CD4-positive, alpha-beta memory T cell (primary cell): Measurements from ENCODE around the gene BCAP31. TPM values are rescaled to one million over a fixed set of nuclear protein-coding genes. Genes with fewer than 3 reads are reported as not detected.

Experiments
- CTCF ChIA-PET: fragments of 350-600 bp; sonication (Branson Sonifier 250); formaldehyde crosslinking; loops from one replicate; lab custom pipeline; 2021; ENCODE audit warnings: inconsistent platforms; ENCODE audit not compliant: partially characterized antibody; lab: Charles Lee
- POLR2A ChIA-PET: fragments of 350-600 bp; sonication (Branson Sonifier 250); formaldehyde crosslinking; loops from one replicate; lab custom pipeline; 2021; ENCODE audit not compliant: partially characterized antibody; lab: Charles Lee
- DNase-seq, 5 donors: peaks; one replicate each; pipeline versions ENCODE4 v3.0.0 to v3.0.0-alpha.2; 2020 to 2022; ENCODE audit warnings: mixed read lengths in 1 of 5
- H3K27ac ChIP-seq: one replicate; pipeline ENCODE4 v1.7.0; 2013; ENCODE audit warnings: low read depth, low read length
- H3K27me3 ChIP-seq: 2 replicates; pipeline ENCODE4 v1.7.0; 2013; ENCODE audit warnings: mild to moderate bottlenecking, low read length, moderate library complexity; ENCODE audit not compliant: insufficient read depth
- H3K36me3 ChIP-seq: 2 replicates; pipeline ENCODE4 v1.7.0; 2013; ENCODE audit warnings: mild to moderate bottlenecking, low read length, moderate library complexity; ENCODE audit not compliant: insufficient read depth
- H3K4me1 ChIP-seq: 2 replicates; pipeline ENCODE4 v1.7.0; 2013; ENCODE audit warnings: mild to moderate bottlenecking, low read length, moderate library complexity; ENCODE audit not compliant: insufficient read depth
- H3K4me3 ChIP-seq, 2 donors: one replicate each; pipeline ENCODE4 v1.7.0; 2013; ENCODE audit warnings: low read length in 2 of 2, mild to moderate bottlenecking in 1 of 2
- H3K9me3 ChIP-seq, 2 donors: one replicate each; pipeline ENCODE4 v1.7.0; 2013; ENCODE audit warnings: low read length in 2 of 2, control low read depth in 1 of 2; ENCODE audit not compliant: control insufficient read depth in 1 of 2
- H3K27ac Mint-ChIP-seq, 7 donors: one replicate each; pipeline ENCODE4 v1.8.0; 2020 to 2021; ENCODE audit warnings: mixed read lengths in 7 of 7, mild to moderate bottlenecking in 6 of 7, inconsistent platforms in 3 of 7, moderate library complexity in 3 of 7
- H3K27me3 Mint-ChIP-seq, 2 donors: one replicate each; pipeline ENCODE4 v1.8.0; 2020 to 2021; ENCODE audit warnings: mixed read lengths in 2 of 2
- H3K36me3 Mint-ChIP-seq, 2 donors: one replicate each; pipeline ENCODE4 v1.8.0; 2020 to 2021; ENCODE audit warnings: mixed read lengths in 2 of 2, inconsistent platforms in 1 of 2, mild to moderate bottlenecking in 1 of 2
- H3K4me1 Mint-ChIP-seq, 4 donors: one replicate each; pipeline ENCODE4 v1.8.0; 2020 to 2021; ENCODE audit warnings: mixed read lengths in 4 of 4, mild to moderate bottlenecking in 1 of 4
- H3K4me3 Mint-ChIP-seq, 8 donors: one replicate each; pipeline ENCODE4 v1.8.0; 2020 to 2021; ENCODE audit warnings: mixed read lengths in 8 of 8, mild to moderate bottlenecking in 7 of 8, moderate library complexity in 6 of 8, inconsistent platforms in 3 of 8
- H3K9me3 Mint-ChIP-seq, 8 donors: one replicate each; pipeline ENCODE4 v1.8.0; 2020 to 2021; ENCODE audit warnings: mixed read lengths in 8 of 8, mild to moderate bottlenecking in 5 of 8, inconsistent platforms in 3 of 8, moderate library complexity in 1 of 8
- intact Hi-C: fragments of 100-400 bp; cut with micrococcal nuclease; formaldehyde crosslinking; loops from one replicate; pipeline ENCODE4 v1.15.1; 2023
- polyA plus RNA-seq, 2 donors: library from polyadenylated mRNA; unstranded; fragments of 300-500 nt; fragmentation: Illumina TruSeq; gene quantifications; one replicate each; pipeline ENCODE4 v1.2.3, GENCODE V29; 2021
- total RNA-seq, 2 experiments: library from RNA; stranded (reverse); gene quantifications; one replicate each; pipeline ENCODE4 v1.2.3, GENCODE V29; 2021

Gene BCAP31
- total and polyA plus RNA-seq, 4 experiments from 2014 or later: 126 to 510 (median 217) TPM

DNA sequence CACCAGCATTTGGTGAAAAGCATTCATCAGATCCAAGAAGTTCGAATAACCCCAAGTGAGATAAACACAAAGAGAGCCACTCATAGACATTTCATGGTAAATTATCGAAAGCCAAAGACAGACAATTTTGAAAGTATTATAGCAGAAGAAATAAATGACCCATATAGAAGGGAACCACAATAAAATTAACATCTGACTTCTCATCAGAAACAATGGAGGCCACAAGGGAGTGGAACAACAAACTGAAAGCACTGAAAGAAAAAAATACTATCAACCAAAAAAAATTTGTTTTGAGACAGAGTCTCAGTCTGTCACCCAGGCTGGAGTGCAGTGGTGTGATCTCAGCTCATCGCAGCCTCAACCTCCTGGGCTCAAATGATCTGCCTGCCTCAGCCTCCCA is 64.9 kb downstream of the BCAP31 start:
- no peak overlapping the region for H3K27ac ChIP-seq
- Mint-ChIP-seq H3K4me3 (no peak overlapping the region), H3K27me3 (peaks cover 0 to 1% of the 10 kb centered on the region in 2 donors), H3K9me3 (peaks cover 0 to 1% (median 0%) of the 10 kb centered on the region in 8 donors), H3K27ac (no peak overlapping the region), H3K4me1 (peaks cover 0 to 9% (median 3%) of the 10 kb centered on the region in 4 donors), H3K36me3 (no peaks in the 10 kb centered on the region)
- CTCF ChIA-PET: interaction anchor here (1.6 to 5.3 kb wide), 2 partner anchors 49 to 120 kb away, joined by 6 to 35 read pairs; no protein-coding TSS in a partner anchor
- POLR2A ChIA-PET: no interaction called here
- intact Hi-C loops: no loop called here
- H3K9me3 ChIP-seq: no peaks in the 10 kb centered on the region
- no peak for DNase-seq
- no peaks in the 10 kb centered on the region for H3K27me3 ChIP-seq
- no peaks in the 10 kb centered on the region for H3K36me3 ChIP-seq
- H3K4me3 ChIP-seq: no peak overlapping the region
- H3K4me1 ChIP-seq: no peaks in the 10 kb centered on the region

DNA sequence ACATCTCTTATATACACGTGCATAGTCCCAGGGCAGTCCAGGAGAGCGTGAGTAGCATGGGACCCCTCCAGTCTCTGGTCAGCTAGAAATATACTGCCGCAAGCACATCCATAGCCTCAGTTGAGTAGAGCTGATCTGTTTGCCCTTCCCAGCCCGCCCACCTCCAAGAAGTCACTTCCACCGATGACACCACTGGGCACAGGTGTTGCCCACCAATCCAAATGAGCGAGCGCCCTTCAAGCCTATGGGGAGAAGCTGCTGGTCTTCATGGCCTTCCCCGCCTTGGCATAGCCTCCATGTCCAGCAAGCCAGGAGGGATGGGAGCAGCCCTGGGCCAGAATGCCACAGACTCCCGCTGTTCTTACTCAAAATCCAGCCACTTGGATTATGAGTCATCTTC is 67.0 kb downstream of the BCAP31 start:
- Mint-ChIP-seq H3K9me3 (peaks cover 0 to 6% (median 0%) of the 10 kb centered on the region in 8 donors), H3K36me3 (no peaks in the 10 kb centered on the region), H3K4me3 (no peak overlapping the region), H3K27ac (no peak overlapping the region), H3K27me3 (peaks cover 0 to 1% of the 10 kb centered on the region in 2 donors), H3K4me1 (peaks cover 0 to 4% (median 1%) of the 10 kb centered on the region in 4 donors)
- ChIA-PET CTCF (interaction anchor here (0.7 to 2.8 kb wide), 5 partner anchors 8 to 117 kb away, joined by 3 to 13 read pairs (median 4); no protein-coding TSS in a partner anchor), POLR2A (no interaction called here)
- H3K4me3 ChIP-seq: no peak overlapping the region
- intact Hi-C loops: no loop called here
- no peaks in the 10 kb centered on the region for H3K9me3 ChIP-seq
- no peaks in the 10 kb centered on the region for H3K4me1 ChIP-seq
- no peak for DNase-seq
- H3K27ac ChIP-seq: no peak overlapping the region
- no peaks in the 10 kb centered on the region for H3K27me3 ChIP-seq
- no peaks in the 10 kb centered on the region for H3K36me3 ChIP-seq

DNA sequence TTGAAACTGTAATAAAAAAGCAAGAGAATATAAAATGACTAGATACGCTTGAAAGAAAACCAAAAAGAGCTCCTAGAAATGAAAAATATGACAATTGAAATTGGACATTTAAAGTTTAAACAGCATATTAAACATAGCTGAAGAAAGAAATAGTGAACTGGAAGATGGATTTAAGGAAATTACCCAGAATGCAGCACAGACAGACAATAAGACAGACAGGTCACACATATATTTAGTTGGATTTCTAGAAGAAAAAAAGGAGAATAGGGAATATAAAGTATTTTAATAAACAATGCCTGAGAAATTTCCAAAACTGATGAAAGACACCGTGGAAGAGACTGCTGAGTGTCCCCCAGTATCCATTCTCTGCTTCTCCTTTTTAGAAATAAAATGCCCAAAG is 70.6 kb downstream of the BCAP31 start:
- Mint-ChIP-seq H3K9me3 (peaks cover 0 to 5% (median 0%) of the 10 kb centered on the region in 8 donors), H3K4me3 (no peak overlapping the region), H3K4me1 (no peaks in the 10 kb centered on the region), H3K36me3 (no peaks in the 10 kb centered on the region), H3K27me3 (no peaks in the 10 kb centered on the region), H3K27ac (no peak overlapping the region)
- no peak for DNase-seq
- ChIA-PET POLR2A (no interaction called here), CTCF (interaction anchor here (1.2 to 4.9 kb wide), 4 partner anchors 15 to 100 kb away, joined by 3 to 22 read pairs (median 6); no protein-coding TSS in a partner anchor)
- Histone ChIP-seq H3K27ac (no peak overlapping the region), H3K9me3 (no peaks in the 10 kb centered on the region), H3K4me3 (no peak overlapping the region), H3K36me3 (no peaks in the 10 kb centered on the region), H3K4me1 (no peaks in the 10 kb centered on the region), H3K27me3 (no peaks in the 10 kb centered on the region)
- intact Hi-C loops: no loop called here

DNA sequence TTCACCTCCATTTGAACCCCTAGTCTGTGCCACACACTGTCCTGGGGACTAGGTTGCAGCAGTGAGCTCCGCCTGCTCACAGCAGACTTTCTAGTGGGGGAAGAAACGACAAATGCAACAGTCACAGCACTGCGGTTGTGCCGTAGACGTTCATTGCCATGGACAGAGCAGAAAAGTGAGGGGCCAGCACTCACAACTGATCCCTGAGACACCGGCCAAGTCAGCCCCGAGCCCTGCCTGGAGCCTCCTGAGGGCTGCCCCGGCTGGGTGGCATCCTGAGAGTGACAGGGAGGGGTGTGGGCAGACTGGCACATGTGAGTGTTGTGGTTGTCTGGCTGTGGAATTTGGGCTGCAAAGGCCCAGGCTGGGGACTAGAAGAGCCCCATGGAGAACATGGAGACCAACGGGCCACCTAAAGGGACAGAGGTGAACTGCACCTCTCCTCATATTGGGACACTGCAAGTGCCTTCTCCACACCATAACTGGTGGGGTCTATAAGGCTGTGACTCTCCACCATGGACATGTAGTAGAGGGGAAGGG is 72.6 kb downstream of the BCAP31 start:
- no peaks in the 10 kb centered on the region for H3K36me3 ChIP-seq
- Mint-ChIP-seq H3K4me1 (no peaks in the 10 kb centered on the region), H3K9me3 (peaks cover 0 to 5% (median 0%) of the 10 kb centered on the region in 8 donors), H3K27ac (no peak overlapping the region), H3K4me3 (no peak overlapping the region), H3K27me3 (no peaks in the 10 kb centered on the region), H3K36me3 (no peaks in the 10 kb centered on the region)
- ChIA-PET CTCF (interaction anchor here (1.0 to 4.9 kb wide), 2 partner anchors 10 to 42 kb away, joined by 5 to 22 read pairs; no protein-coding TSS in a partner anchor), POLR2A (no interaction called here)
- H3K4me3 ChIP-seq: no peak overlapping the region
- intact Hi-C loops: no loop called here
- no peaks in the 10 kb centered on the region for H3K27me3 ChIP-seq
- no peaks in the 10 kb centered on the region for H3K9me3 ChIP-seq
- H3K27ac ChIP-seq: no peak overlapping the region
- no peak for DNase-seq
- H3K4me1 ChIP-seq: no peaks in the 10 kb centered on the region

DNA sequence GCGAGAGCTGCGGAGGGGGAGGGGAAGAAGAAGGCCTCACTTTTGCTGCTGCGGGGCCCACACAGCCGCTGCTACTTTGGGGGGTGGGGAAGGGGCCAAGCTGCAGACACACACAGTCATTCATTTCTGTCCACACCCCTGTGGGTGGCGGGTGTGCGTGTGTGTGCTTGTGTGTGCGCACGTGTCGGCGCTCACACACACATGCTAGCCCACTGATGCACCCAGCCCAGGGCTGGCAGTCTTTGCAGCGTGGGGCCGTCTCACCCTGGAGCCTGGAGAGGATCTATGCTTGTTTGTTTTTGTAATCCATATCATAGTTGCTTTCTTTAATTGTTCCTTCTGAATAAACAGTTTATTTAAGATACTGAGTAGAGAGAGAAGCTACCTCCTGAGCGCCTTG is 73.2 kb downstream of the BCAP31 start:
- H3K36me3 ChIP-seq: no peaks in the 10 kb centered on the region
- intact Hi-C loops: no loop called here
- Mint-ChIP-seq H3K4me3 (no peak overlapping the region), H3K4me1 (no peaks in the 10 kb centered on the region), H3K9me3 (peaks cover 0 to 5% (median 0%) of the 10 kb centered on the region in 8 donors), H3K27me3 (peaks cover 0 to 4% of the 10 kb centered on the region in 2 donors), H3K27ac (no peak overlapping the region), H3K36me3 (no peaks in the 10 kb centered on the region)
- no peaks in the 10 kb centered on the region for H3K4me1 ChIP-seq
- H3K4me3 ChIP-seq: no peak overlapping the region
- H3K27ac ChIP-seq: no peak overlapping the region
- no peaks in the 10 kb centered on the region for H3K9me3 ChIP-seq
- no peaks in the 10 kb centered on the region for H3K27me3 ChIP-seq
- POLR2A ChIA-PET: no interaction called here
- no peak for DNase-seq
- CTCF ChIA-PET: interaction anchor here (3.6 to 4.9 kb wide), 2 partner anchors 41 to 97 kb away, joined by 20 to 22 read pairs; no protein-coding TSS in a partner anchor

Other genes starting within 250 kb of the BCAP31 start
- not detected for gene BGN, start 229.4 kb downstream of the BCAP31 start, total RNA-seq
- gene BGN, start 229.4 kb downstream of the BCAP31 start, polyA plus RNA-seq: not detected
- gene ATP2B3, start 206.7 kb downstream of the BCAP31 start, total RNA-seq: not detected
- under 1 TPM in 1 of 2 donors, not detected in 1; 0.09 TPM for gene ATP2B3, start 206.7 kb downstream of the BCAP31 start, polyA plus RNA-seq
- 10 to 100 TPM; 26.1 to 26.3 TPM for gene CCNQ, start 125.2 kb downstream of the BCAP31 start, total RNA-seq
- gene CCNQ, start 125.2 kb downstream of the BCAP31 start, polyA plus RNA-seq: 10 to 100 TPM; 51.2 to 53.6 TPM
- not detected for gene DUSP9, start 77.2 kb downstream of the BCAP31 start, total RNA-seq
- not detected for gene DUSP9, start 77.2 kb downstream of the BCAP31 start, polyA plus RNA-seq
- not detected for gene PNCK, start 50.6 kb downstream of the BCAP31 start, total RNA-seq
- not detected for gene PNCK, start 50.6 kb downstream of the BCAP31 start, polyA plus RNA-seq
- 1 to 10 TPM in 1 of 2 experiments, under 1 TPM in 1; 0.84 to 1.4 TPM for gene SLC6A8, start 36.5 kb downstream of the BCAP31 start, total RNA-seq
- under 1 TPM; 0.11 to 0.21 TPM for gene SLC6A8, start 36.5 kb downstream of the BCAP31 start, polyA plus RNA-seq
- gene ABCD1, start 469 bp upstream of the BCAP31 start, total RNA-seq: 1 to 10 TPM; 6.7 to 6.8 TPM
- 1 to 10 TPM; 1.7 to 3.0 TPM for gene ABCD1, start 469 bp upstream of the BCAP31 start, polyA plus RNA-seq
- gene PLXNB3, start 39.9 kb upstream of the BCAP31 start, total RNA-seq: not detected
- gene PLXNB3, start 39.9 kb upstream of the BCAP31 start, polyA plus RNA-seq: not detected
- not detected for gene SRPK3, start 56.7 kb upstream of the BCAP31 start, total RNA-seq
- not detected for gene SRPK3, start 56.7 kb upstream of the BCAP31 start, polyA plus RNA-seq
- gene IDH3G, start 70.0 kb upstream of the BCAP31 start, total RNA-seq: 10 to 100 TPM; 39.9 to 45.5 TPM
- 100 to 1,000 TPM in 1 of 2 donors, 10 to 100 TPM in 1; 69.6 to 106 TPM for gene IDH3G, start 70.0 kb upstream of the BCAP31 start, polyA plus RNA-seq
- gene SSR4, start 70.3 kb upstream of the BCAP31 start, total RNA-seq: 100 to 1,000 TPM; 216 to 224 TPM
- gene SSR4, start 70.3 kb upstream of the BCAP31 start, polyA plus RNA-seq: 100 to 1,000 TPM; 476 to 618 TPM
- gene PDZD4, start 106.2 kb upstream of the BCAP31 start, total RNA-seq: 1 to 10 TPM; 4.4 to 5.0 TPM
- gene PDZD4, start 106.2 kb upstream of the BCAP31 start, polyA plus RNA-seq: 1 to 10 TPM in 1 of 2 donors, under 1 TPM in 1; 0.47 to 2.7 TPM
- 1 to 10 TPM; 1.0 to 1.8 TPM for gene L1CAM, start 161.8 kb upstream of the BCAP31 start, total RNA-seq
- gene L1CAM, start 161.8 kb upstream of the BCAP31 start, polyA plus RNA-seq: under 1 TPM; 0.26 to 0.57 TPM
- not detected for gene AVPR2, start 180.3 kb upstream of the BCAP31 start, total RNA-seq
- under 1 TPM in 1 of 2 donors, not detected in 1; 0.15 TPM for gene AVPR2, start 180.3 kb upstream of the BCAP31 start, polyA plus RNA-seq
- 100 to 1,000 TPM; 327 to 330 TPM for gene ARHGAP4, start 201.9 kb upstream of the BCAP31 start, total RNA-seq
- 100 to 1,000 TPM in 1 of 2 donors, 10 to 100 TPM in 1; 65.4 to 117 TPM for gene ARHGAP4, start 201.9 kb upstream of the BCAP31 start, polyA plus RNA-seq
- gene NAA10, start 210.7 kb upstream of the BCAP31 start, total RNA-seq: 10 to 100 TPM; 88.9 to 94.9 TPM
- 10 to 100 TPM; 57.6 to 96.3 TPM for gene NAA10, start 210.7 kb upstream of the BCAP31 start, polyA plus RNA-seq
- gene RENBP, start 220.3 kb upstream of the BCAP31 start, total RNA-seq: 10 to 100 TPM; 17.2 to 21.3 TPM
- gene RENBP, start 220.3 kb upstream of the BCAP31 start, polyA plus RNA-seq: under 1 TPM in 1 of 2 donors, not detected in 1; 0.65 TPM
- gene HCFC1, start 247.4 kb upstream of the BCAP31 start, total RNA-seq: 10 to 100 TPM; 52.6 to 53.4 TPM
- 10 to 100 TPM in 1 of 2 donors, 1 to 10 TPM in 1; 1.6 to 14.9 TPM for gene HCFC1, start 247.4 kb upstream of the BCAP31 start, polyA plus RNA-seq
- 10 to 100 TPM; 12.8 to 14.9 TPM for gene TMEM187, start 248.4 kb upstream of the BCAP31 start, total RNA-seq
- 10 to 100 TPM; 10.4 to 23.8 TPM for gene TMEM187, start 248.4 kb upstream of the BCAP31 start, polyA plus RNA-seq